NCI-H526 treated with DMSO at 0.1 percent for 48 hours (cell line): ENCODE results near the gene SEPTIN6.

ENCODE experiments used
- DNase-seq: peaks from one replicate; lab custom pipeline; 2025; lab: John Stamatoyannopoulos, UW

SEPTIN6 gene

GRCh38 chrX:119648421-119648775 is 44.6 kb downstream of the SEPTIN6 start:
- DNase-seq, result no peak

GRCh38 chrX:119647552-119648420 is 45.2 kb downstream of the SEPTIN6 start:
- DNase-seq, result no peak

GRCh38 chrX:119647089-119647488 is 45.9 kb downstream of the SEPTIN6 start:
- no peak for DNase-seq

GRCh38 chrX:119646515-119646914 is 46.5 kb downstream of the SEPTIN6 start:
- DNase-seq, result no peak

- no peak for DNase-seq
These were observed 49.3 kb downstream of the SEPTIN6 start for GRCh38 chrX:119643696-119644095.
